Osteoblast (primary cell): ENCODE data around the gene TMEM239. TPM values are rescaled to one million over a fixed set of nuclear protein-coding genes. Genes with fewer than 3 reads are reported as not detected.
A peak's percentile ranks its signal among the peaks of the same experiment; 100 is the strongest.

Experiments used
- DNase-seq: peaks from one replicate; pipeline ENCODE4 v3.0.0; 2011; ENCODE audit warnings: low spot score, mixed read lengths; ENCODE audit not compliant: insufficient read length; ENCODE audit errors: missing footprints
- H2AFZ ChIP-seq: 2 replicates; pipeline ENCODE4 v1.6.0; 2011; ENCODE audit warnings: mild to moderate bottlenecking, low read length
- H3K27ac ChIP-seq: 2 replicates; pipeline ENCODE4 v1.5.1; 2011; ENCODE audit warnings: mild to moderate bottlenecking, low read depth, low read length, moderate library complexity
- H3K27me3 ChIP-seq: 2 replicates; pipeline ENCODE4 v1.6.0; 2012; ENCODE audit warnings: mild to moderate bottlenecking, control low read depth, inconsistent platforms, low read length, moderate library complexity; ENCODE audit not compliant: insufficient read depth
- H3K36me3 ChIP-seq: 2 replicates; pipeline ENCODE4 v1.5.1; 2011; ENCODE audit warnings: mild to moderate bottlenecking, low read length, control low read depth, moderate library complexity; ENCODE audit not compliant: insufficient read depth
- H3K4me1 ChIP-seq: 2 replicates; pipeline ENCODE4 v1.5.1; 2011; ENCODE audit warnings: mild to moderate bottlenecking, low read length, control low read depth, moderate library complexity; ENCODE audit not compliant: insufficient read depth
- H3K4me2 ChIP-seq: 2 replicates; pipeline ENCODE4 v1.6.0; 2011; ENCODE audit warnings: mild to moderate bottlenecking, low read length; ENCODE audit not compliant: insufficient read depth
- H3K4me3 ChIP-seq: fragments of 200-600 bp; sonication (generic); 3 replicates; pipeline ENCODE4 v1.5.1; 2012; ENCODE audit warnings: mild to moderate bottlenecking, low read length, inconsistent platforms; ENCODE audit not compliant: insufficient read depth
- H3K79me2 ChIP-seq: 2 replicates; pipeline ENCODE4 v1.6.0; 2012; ENCODE audit warnings: mild to moderate bottlenecking, low read length, control low read depth, inconsistent platforms; ENCODE audit not compliant: insufficient read depth
- H3K9me3 ChIP-seq: 2 replicates; pipeline ENCODE4 v1.5.1; 2011; ENCODE audit warnings: low read depth, low read length, control low read depth
- H4K20me1 ChIP-seq: 2 replicates; pipeline ENCODE4 v1.6.0; 2012; ENCODE audit warnings: mild to moderate bottlenecking, low read length, control low read depth; ENCODE audit not compliant: insufficient read depth
- total RNA-seq: library from RNA; depleted of rRNA; stranded (reverse); fragments of >200 nt; gene quantifications from 2 replicates; pipeline ENCODE4 v1.2.3, GENCODE V29; 2012
- TF ChIP-seq, protein P1 (sequence below): IDR thresholded peaks from 2 replicates; pipeline ENCODE4 v1.5.1; 2011; ENCODE audit warnings: mild to moderate bottlenecking, low read depth, low read length, moderate library complexity; ENCODE audit errors: extremely low read depth

The TMEM239 gene
- total RNA-seq, 1 donor: under 0.01 TPM

- H4K20me1 ChIP-seq: no peaks in the 10 kb centered on the region
- no peak overlapping the region for H3K27ac ChIP-seq
- TF ChIP-seq, protein P1, sequence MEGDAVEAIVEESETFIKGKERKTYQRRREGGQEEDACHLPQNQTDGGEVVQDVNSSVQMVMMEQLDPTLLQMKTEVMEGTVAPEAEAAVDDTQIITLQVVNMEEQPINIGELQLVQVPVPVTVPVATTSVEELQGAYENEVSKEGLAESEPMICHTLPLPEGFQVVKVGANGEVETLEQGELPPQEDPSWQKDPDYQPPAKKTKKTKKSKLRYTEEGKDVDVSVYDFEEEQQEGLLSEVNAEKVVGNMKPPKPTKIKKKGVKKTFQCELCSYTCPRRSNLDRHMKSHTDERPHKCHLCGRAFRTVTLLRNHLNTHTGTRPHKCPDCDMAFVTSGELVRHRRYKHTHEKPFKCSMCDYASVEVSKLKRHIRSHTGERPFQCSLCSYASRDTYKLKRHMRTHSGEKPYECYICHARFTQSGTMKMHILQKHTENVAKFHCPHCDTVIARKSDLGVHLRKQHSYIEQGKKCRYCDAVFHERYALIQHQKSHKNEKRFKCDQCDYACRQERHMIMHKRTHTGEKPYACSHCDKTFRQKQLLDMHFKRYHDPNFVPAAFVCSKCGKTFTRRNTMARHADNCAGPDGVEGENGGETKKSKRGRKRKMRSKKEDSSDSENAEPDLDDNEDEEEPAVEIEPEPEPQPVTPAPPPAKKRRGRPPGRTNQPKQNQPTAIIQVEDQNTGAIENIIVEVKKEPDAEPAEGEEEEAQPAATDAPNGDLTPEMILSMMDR: no peak
- DNase-seq: no peak
- no peak overlapping the region for H2AFZ ChIP-seq
- no peak overlapping the region for H3K4me2 ChIP-seq
- no peaks in the 10 kb centered on the region for H3K36me3 ChIP-seq
- no peak overlapping the region for H3K4me3 ChIP-seq
- no peaks in the 10 kb centered on the region for H3K79me2 ChIP-seq
- no peaks in the 10 kb centered on the region for H3K9me3 ChIP-seq
- H3K27me3 ChIP-seq: peaks cover 59% of the 10 kb centered on the region
- H3K4me1 ChIP-seq: no peaks in the 10 kb centered on the region
Observed at GRCh38 chr20:2780948-2781347, 35.2 kb upstream of the TMEM239 start.

DNA sequence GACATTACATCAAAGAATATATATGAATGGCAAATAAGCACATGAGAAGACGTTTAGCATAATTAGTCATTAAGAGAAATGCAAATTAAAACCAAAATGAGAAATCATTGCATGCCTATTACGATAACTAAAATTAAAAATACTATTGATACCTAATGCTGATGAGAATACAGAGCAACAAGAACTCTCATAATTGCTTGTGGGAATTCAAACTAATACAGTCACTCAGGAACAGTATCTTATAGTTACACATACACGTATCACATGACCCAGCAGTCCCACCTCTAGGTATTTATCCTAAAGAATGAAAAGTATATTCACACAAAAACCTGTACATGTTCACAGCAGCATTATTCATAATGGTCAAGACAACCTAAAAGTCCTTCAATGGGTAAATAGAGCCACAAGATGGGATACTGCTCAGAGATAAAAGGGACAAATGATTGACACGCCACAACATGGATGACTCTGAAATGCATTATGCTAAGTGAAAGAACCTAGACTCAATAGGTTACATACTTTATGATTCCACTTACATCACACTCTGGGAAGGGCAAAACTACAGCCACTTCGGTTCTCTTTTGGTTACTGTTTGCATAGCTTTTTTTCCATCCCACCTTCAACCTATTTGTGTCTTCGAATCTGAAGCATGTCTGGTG is 32.1 kb upstream of the TMEM239 start:
- H4K20me1 ChIP-seq: no peaks in the 10 kb centered on the region
- H3K36me3 ChIP-seq: no peaks in the 10 kb centered on the region
- peaks cover 2% of the 10 kb centered on the region for H3K9me3 ChIP-seq
- no peak for DNase-seq
- H2AFZ ChIP-seq: no peak overlapping the region
- H3K27me3 ChIP-seq: peaks cover 44% of the 10 kb centered on the region
- H3K4me3 ChIP-seq: no peak overlapping the region
- no peaks in the 10 kb centered on the region for H3K4me1 ChIP-seq
- no peaks in the 10 kb centered on the region for H3K79me2 ChIP-seq
- TF ChIP-seq, protein P1: no peak
- H3K27ac ChIP-seq: no peak overlapping the region
- H3K4me2 ChIP-seq: no peak overlapping the region

DNA sequence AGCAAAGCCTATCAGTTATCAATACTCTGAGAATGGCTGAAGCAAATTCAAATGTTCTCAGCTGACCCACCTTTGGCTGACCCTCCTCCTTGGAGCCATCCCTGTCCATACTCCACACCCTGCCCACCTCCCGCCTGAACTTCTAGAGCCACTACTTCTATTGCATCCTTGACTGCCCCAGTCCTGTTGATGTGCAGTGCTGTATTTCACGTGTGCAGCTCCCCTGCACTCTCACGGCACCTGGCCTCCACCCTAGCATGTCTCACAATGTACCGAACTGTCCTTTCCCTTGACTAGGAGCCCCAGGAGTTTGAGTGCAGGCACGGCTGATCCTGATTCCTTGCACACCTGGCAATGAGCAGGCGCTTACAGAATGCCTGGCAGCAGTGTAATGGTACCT is 22.7 kb upstream of the TMEM239 start:
- Histone ChIP-seq H3K27me3 (peaks cover 57% of the 10 kb centered on the region), H3K4me2 (no peak overlapping the region), H3K9me3 (no peaks in the 10 kb centered on the region), H3K4me1 (no peaks in the 10 kb centered on the region), H3K36me3 (no peaks in the 10 kb centered on the region), H4K20me1 (peaks cover 3% of the 10 kb centered on the region), H2AFZ (no peak overlapping the region), H3K27ac (no peak overlapping the region), H3K4me3 (no peak overlapping the region), H3K79me2 (no peaks in the 10 kb centered on the region)
- TF ChIP-seq, protein P1: no peak
- peak; percentile 58 for DNase-seq

DNA sequence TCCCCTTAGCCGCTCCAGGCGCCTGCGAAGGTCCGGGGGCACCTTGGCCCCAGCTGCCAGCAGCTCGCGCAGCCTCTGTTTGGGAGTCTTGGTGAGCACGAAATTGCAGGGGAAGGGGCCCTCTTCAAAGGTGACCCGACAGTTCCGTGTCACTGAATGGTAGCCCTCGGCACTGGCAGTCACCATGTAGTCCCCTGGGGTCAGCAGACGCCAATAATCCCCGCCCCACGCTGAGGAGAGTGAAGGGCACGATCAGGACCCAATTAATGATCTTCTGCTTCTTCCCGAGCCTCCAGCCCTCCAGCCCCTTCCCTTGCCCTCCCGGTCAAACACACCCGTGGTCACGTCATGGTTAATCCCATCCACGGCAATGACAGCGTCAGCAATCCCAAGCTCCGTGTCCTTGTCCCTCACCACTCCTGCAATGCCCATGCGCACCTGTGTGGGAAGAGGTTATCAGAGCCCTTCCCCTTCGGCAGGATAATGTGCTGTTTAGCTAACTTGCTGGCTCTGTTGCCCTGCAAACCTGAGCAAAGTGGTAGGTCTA is 21.9 kb upstream of the TMEM239 start:
- H3K27ac ChIP-seq: no peak overlapping the region
- no peaks in the 10 kb centered on the region for H3K9me3 ChIP-seq
- H3K27me3 ChIP-seq: peaks cover 56% of the 10 kb centered on the region
- H3K4me2 ChIP-seq: no peak overlapping the region
- H3K4me3 ChIP-seq: no peak overlapping the region
- H3K79me2 ChIP-seq: no peaks in the 10 kb centered on the region
- DNase-seq: peak; percentile 68
- TF ChIP-seq, protein P1: no peak
- no peaks in the 10 kb centered on the region for H3K4me1 ChIP-seq
- no peak overlapping the region for H2AFZ ChIP-seq
- no peaks in the 10 kb centered on the region for H3K36me3 ChIP-seq
- H4K20me1 ChIP-seq: peaks cover 3% of the 10 kb centered on the region
